Measurements from ENCODE around the gene IPO11.
"Not testable (repeated sequence)": the region's sequence is repeated elsewhere in the genome, so short reads cannot be mapped to it uniquely, and the experiment has no call there.

IPO11 gene

GRCh38 chr5:62562867-62563266 is 150.3 kb downstream of the IPO11 start:
- no peaks in the 10 kb centered on the region for H3K4me1 ChIP-seq (ENCODE audit: control insufficient read depth in 2 of 2, insufficient read depth in 2 of 2, low read length in 2 of 2)
- H3K27me3 ChIP-seq (ENCODE audit: control insufficient read depth in 2 of 2, insufficient read depth in 2 of 2, low read length in 2 of 2): no peaks in the 10 kb centered on the region
- no peak overlapping the region for H3K4me3 ChIP-seq (ENCODE audit: low read length in 2 of 2)
- no peak overlapping the region for H3K9ac ChIP-seq (ENCODE audit: low read depth in 1 of 2, low read length in 2 of 2)
- peaks cover 2% of the 10 kb centered on the region in 2 donors for H3K36me3 ChIP-seq (ENCODE audit: control insufficient read depth in 2 of 2, insufficient read depth in 2 of 2, low read length in 2 of 2)
- no peak overlapping the region for H3K27ac ChIP-seq (ENCODE audit: low read depth in 2 of 2, low read length in 2 of 2)
- H3K9me3 ChIP-seq (ENCODE audit: control insufficient read depth in 2 of 2, low read length in 2 of 2): no peaks in the 10 kb centered on the region

- Histone ChIP-seq H3K9ac (ENCODE audit: low read depth in 1 of 2, low read length in 2 of 2) (no peak overlapping the region), H3K27me3 (ENCODE audit: control insufficient read depth in 2 of 2, insufficient read depth in 2 of 2, low read length in 2 of 2) (no peaks in the 10 kb centered on the region), H3K4me1 (ENCODE audit: control insufficient read depth in 2 of 2, insufficient read depth in 2 of 2, low read length in 2 of 2) (no peaks in the 10 kb centered on the region), H3K9me3 (ENCODE audit: control insufficient read depth in 2 of 2, low read length in 2 of 2) (no peaks in the 10 kb centered on the region), H3K27ac (ENCODE audit: low read depth in 2 of 2, low read length in 2 of 2) (no peak overlapping the region), H3K4me3 (ENCODE audit: low read length in 2 of 2) (no peak overlapping the region), H3K36me3 (ENCODE audit: control insufficient read depth in 2 of 2, insufficient read depth in 2 of 2, low read length in 2 of 2) (peaks cover under 1 to 2% of the 10 kb centered on the region in 2 donors)
Measured at GRCh38 chr5:62564101-62564500, 151.5 kb downstream of the IPO11 start.

GRCh38 chr5:62565740-62566139 is 153.2 kb downstream of the IPO11 start:
- not testable (repeated sequence) for H3K27me3 ChIP-seq (ENCODE audit: control insufficient read depth in 2 of 2, insufficient read depth in 2 of 2, low read length in 2 of 2); H3K27ac ChIP-seq (ENCODE audit: low read depth in 2 of 2, low read length in 2 of 2); H3K9ac ChIP-seq (ENCODE audit: low read depth in 1 of 2, low read length in 2 of 2); H3K4me1 ChIP-seq (ENCODE audit: control insufficient read depth in 2 of 2, insufficient read depth in 2 of 2, low read length in 2 of 2); H3K36me3 ChIP-seq (ENCODE audit: control insufficient read depth in 2 of 2, insufficient read depth in 2 of 2, low read length in 2 of 2); H3K4me3 ChIP-seq (ENCODE audit: low read length in 2 of 2); H3K9me3 ChIP-seq (ENCODE audit: control insufficient read depth in 2 of 2, low read length in 2 of 2)

GRCh38 chr5:62568143-62568542 is 155.6 kb downstream of the IPO11 start:
- Histone ChIP-seq H3K9ac (ENCODE audit: low read depth in 1 of 2, low read length in 2 of 2) (no peak overlapping the region), H3K4me1 (ENCODE audit: control insufficient read depth in 2 of 2, insufficient read depth in 2 of 2, low read length in 2 of 2) (no peaks in the 10 kb centered on the region), H3K27ac (ENCODE audit: low read depth in 2 of 2, low read length in 2 of 2) (no peak overlapping the region), H3K36me3 (ENCODE audit: control insufficient read depth in 2 of 2, insufficient read depth in 2 of 2, low read length in 2 of 2) (peaks cover 0 to 2% of the 10 kb centered on the region in 2 donors), H3K27me3 (ENCODE audit: control insufficient read depth in 2 of 2, insufficient read depth in 2 of 2, low read length in 2 of 2) (no peaks in the 10 kb centered on the region), H3K4me3 (ENCODE audit: low read length in 2 of 2) (no peak overlapping the region), H3K9me3 (ENCODE audit: control insufficient read depth in 2 of 2, low read length in 2 of 2) (no peaks in the 10 kb centered on the region)

GRCh38 chr5:62568800-62569432 is 156.4 kb downstream of the IPO11 start:
- H3K27ac ChIP-seq (ENCODE audit: low read depth in 2 of 2, low read length in 2 of 2): no peak overlapping the region
- no peaks in the 10 kb centered on the region for H3K4me1 ChIP-seq (ENCODE audit: control insufficient read depth in 2 of 2, insufficient read depth in 2 of 2, low read length in 2 of 2)
- peaks cover 0 to 2% of the 10 kb centered on the region in 2 donors for H3K36me3 ChIP-seq (ENCODE audit: control insufficient read depth in 2 of 2, insufficient read depth in 2 of 2, low read length in 2 of 2)
- no peaks in the 10 kb centered on the region for H3K27me3 ChIP-seq (ENCODE audit: control insufficient read depth in 2 of 2, insufficient read depth in 2 of 2, low read length in 2 of 2)
- no peak overlapping the region for H3K4me3 ChIP-seq (ENCODE audit: low read length in 2 of 2)
- no peak overlapping the region for H3K9ac ChIP-seq (ENCODE audit: low read depth in 1 of 2, low read length in 2 of 2)
- H3K9me3 ChIP-seq (ENCODE audit: control insufficient read depth in 2 of 2, low read length in 2 of 2): no peaks in the 10 kb centered on the region

GRCh38 chr5:62569470-62569869 is 156.9 kb downstream of the IPO11 start:
- Histone ChIP-seq H3K4me3 (ENCODE audit: low read length in 2 of 2) (no peak overlapping the region), H3K4me1 (ENCODE audit: control insufficient read depth in 2 of 2, insufficient read depth in 2 of 2, low read length in 2 of 2) (no peaks in the 10 kb centered on the region), H3K27ac (ENCODE audit: low read depth in 2 of 2, low read length in 2 of 2) (no peak overlapping the region), H3K9ac (ENCODE audit: low read depth in 1 of 2, low read length in 2 of 2) (no peak overlapping the region), H3K9me3 (ENCODE audit: control insufficient read depth in 2 of 2, low read length in 2 of 2) (no peaks in the 10 kb centered on the region), H3K27me3 (ENCODE audit: control insufficient read depth in 2 of 2, insufficient read depth in 2 of 2, low read length in 2 of 2) (no peaks in the 10 kb centered on the region), H3K36me3 (ENCODE audit: control insufficient read depth in 2 of 2, insufficient read depth in 2 of 2, low read length in 2 of 2) (peaks cover 0 to 2% of the 10 kb centered on the region in 2 donors)

GRCh38 chr5:62572918-62573514 is 160.5 kb downstream of the IPO11 start:
- Histone ChIP-seq H3K27ac (ENCODE audit: low read depth in 2 of 2, low read length in 2 of 2) (no peak overlapping the region), H3K9ac (ENCODE audit: low read depth in 1 of 2, low read length in 2 of 2) (no peak overlapping the region), H3K27me3 (ENCODE audit: control insufficient read depth in 2 of 2, insufficient read depth in 2 of 2, low read length in 2 of 2) (no peaks in the 10 kb centered on the region), H3K36me3 (ENCODE audit: control insufficient read depth in 2 of 2, insufficient read depth in 2 of 2, low read length in 2 of 2) (no peaks in the 10 kb centered on the region), H3K9me3 (ENCODE audit: control insufficient read depth in 2 of 2, low read length in 2 of 2) (no peaks in the 10 kb centered on the region), H3K4me3 (ENCODE audit: low read length in 2 of 2) (no peak overlapping the region), H3K4me1 (ENCODE audit: control insufficient read depth in 2 of 2, insufficient read depth in 2 of 2, low read length in 2 of 2) (no peaks in the 10 kb centered on the region)

- Histone ChIP-seq H3K9me3 (ENCODE audit: control insufficient read depth in 2 of 2, low read length in 2 of 2) (no peaks in the 10 kb centered on the region), H3K27me3 (ENCODE audit: control insufficient read depth in 2 of 2, insufficient read depth in 2 of 2, low read length in 2 of 2) (no peaks in the 10 kb centered on the region), H3K27ac (ENCODE audit: low read depth in 2 of 2, low read length in 2 of 2) (no peak overlapping the region), H3K9ac (ENCODE audit: low read depth in 1 of 2, low read length in 2 of 2) (no peak overlapping the region), H3K4me1 (ENCODE audit: control insufficient read depth in 2 of 2, insufficient read depth in 2 of 2, low read length in 2 of 2) (no peaks in the 10 kb centered on the region), H3K36me3 (ENCODE audit: control insufficient read depth in 2 of 2, insufficient read depth in 2 of 2, low read length in 2 of 2) (no peaks in the 10 kb centered on the region), H3K4me3 (ENCODE audit: low read length in 2 of 2) (no peak overlapping the region)
Measured at GRCh38 chr5:62574599-62574998, 162.0 kb downstream of the IPO11 start.

GRCh38 chr5:62575066-62575465 is 162.5 kb downstream of the IPO11 start:
- no peak overlapping the region for H3K4me3 ChIP-seq (ENCODE audit: low read length in 2 of 2)
- no peak overlapping the region for H3K27ac ChIP-seq (ENCODE audit: low read depth in 2 of 2, low read length in 2 of 2)
- no peaks in the 10 kb centered on the region for H3K27me3 ChIP-seq (ENCODE audit: control insufficient read depth in 2 of 2, insufficient read depth in 2 of 2, low read length in 2 of 2)
- H3K36me3 ChIP-seq (ENCODE audit: control insufficient read depth in 2 of 2, insufficient read depth in 2 of 2, low read length in 2 of 2): no peaks in the 10 kb centered on the region
- no peak overlapping the region for H3K9ac ChIP-seq (ENCODE audit: low read depth in 1 of 2, low read length in 2 of 2)
- no peaks in the 10 kb centered on the region for H3K9me3 ChIP-seq (ENCODE audit: control insufficient read depth in 2 of 2, low read length in 2 of 2)
- no peaks in the 10 kb centered on the region for H3K4me1 ChIP-seq (ENCODE audit: control insufficient read depth in 2 of 2, insufficient read depth in 2 of 2, low read length in 2 of 2)

- Histone ChIP-seq H3K27me3 (ENCODE audit: control insufficient read depth in 2 of 2, insufficient read depth in 2 of 2, low read length in 2 of 2) (no peaks in the 10 kb centered on the region), H3K4me3 (ENCODE audit: low read length in 2 of 2) (no peak overlapping the region), H3K9ac (ENCODE audit: low read depth in 1 of 2, low read length in 2 of 2) (no peak overlapping the region), H3K4me1 (ENCODE audit: control insufficient read depth in 2 of 2, insufficient read depth in 2 of 2, low read length in 2 of 2) (no peaks in the 10 kb centered on the region), H3K9me3 (ENCODE audit: control insufficient read depth in 2 of 2, low read length in 2 of 2) (no peaks in the 10 kb centered on the region), H3K27ac (ENCODE audit: low read depth in 2 of 2, low read length in 2 of 2) (no peak overlapping the region), H3K36me3 (ENCODE audit: control insufficient read depth in 2 of 2, insufficient read depth in 2 of 2, low read length in 2 of 2) (peaks cover 0 to 3% of the 10 kb centered on the region in 2 donors)
Measured at GRCh38 chr5:62575489-62575888, 162.9 kb downstream of the IPO11 start.
